ENCODE results near the gene WEE2.
"Not testable (repeated sequence)": the region's sequence is repeated elsewhere in the genome, so short reads cannot be mapped to it uniquely, and the experiment has no call there.

The WEE2 gene

DNA sequence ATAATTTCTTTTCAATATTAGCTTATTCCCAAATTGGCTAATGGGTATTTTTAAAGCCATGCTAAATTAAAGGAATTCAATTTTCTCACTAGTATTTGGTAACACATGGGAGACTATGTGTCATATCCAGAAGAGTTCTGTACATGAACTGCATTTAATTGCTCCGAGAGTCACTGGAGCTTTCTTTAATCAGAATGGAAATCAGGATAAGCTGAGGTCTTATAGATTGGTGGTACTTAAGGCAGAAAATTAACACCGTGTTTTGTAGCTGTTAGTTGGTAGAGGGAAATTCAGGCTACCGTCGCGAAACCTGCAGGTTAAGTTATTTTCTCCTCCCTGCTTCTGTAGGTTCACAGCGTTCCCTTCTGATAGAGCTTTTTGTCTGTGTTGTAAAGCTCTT lies at the start of gene WEE2:
TSS of gene WEE2 (plus strand) at position 3 of the 400 bp plus-strand sequence. CDS start 406 bp downstream, outside the sequence.
- DNase-seq: no peak

DNA sequence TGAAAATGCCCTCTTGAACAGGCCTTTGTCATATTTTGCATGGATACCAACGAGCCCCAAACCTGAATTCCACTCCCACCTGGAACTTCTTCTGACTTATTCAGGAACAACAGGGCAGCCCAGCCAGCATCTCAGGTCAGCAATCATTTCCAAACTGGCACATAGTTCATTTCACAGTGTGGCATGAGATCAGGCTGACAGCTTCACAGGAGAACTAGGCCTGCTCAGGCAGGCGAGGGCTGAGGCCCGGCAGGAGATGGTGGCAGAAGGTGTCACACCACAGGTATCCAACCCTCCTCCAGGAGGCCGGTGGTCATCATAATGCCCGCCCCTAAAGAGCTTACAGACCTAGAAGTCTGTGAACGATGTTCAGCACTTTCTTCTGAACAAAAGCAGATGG lies 48.7 kb upstream of the WEE2 start:
- no peak for DNase-seq

- no peak for DNase-seq
Measured at GRCh38 chr7:141660259-141660658, 47.9 kb upstream of the WEE2 start.

DNA sequence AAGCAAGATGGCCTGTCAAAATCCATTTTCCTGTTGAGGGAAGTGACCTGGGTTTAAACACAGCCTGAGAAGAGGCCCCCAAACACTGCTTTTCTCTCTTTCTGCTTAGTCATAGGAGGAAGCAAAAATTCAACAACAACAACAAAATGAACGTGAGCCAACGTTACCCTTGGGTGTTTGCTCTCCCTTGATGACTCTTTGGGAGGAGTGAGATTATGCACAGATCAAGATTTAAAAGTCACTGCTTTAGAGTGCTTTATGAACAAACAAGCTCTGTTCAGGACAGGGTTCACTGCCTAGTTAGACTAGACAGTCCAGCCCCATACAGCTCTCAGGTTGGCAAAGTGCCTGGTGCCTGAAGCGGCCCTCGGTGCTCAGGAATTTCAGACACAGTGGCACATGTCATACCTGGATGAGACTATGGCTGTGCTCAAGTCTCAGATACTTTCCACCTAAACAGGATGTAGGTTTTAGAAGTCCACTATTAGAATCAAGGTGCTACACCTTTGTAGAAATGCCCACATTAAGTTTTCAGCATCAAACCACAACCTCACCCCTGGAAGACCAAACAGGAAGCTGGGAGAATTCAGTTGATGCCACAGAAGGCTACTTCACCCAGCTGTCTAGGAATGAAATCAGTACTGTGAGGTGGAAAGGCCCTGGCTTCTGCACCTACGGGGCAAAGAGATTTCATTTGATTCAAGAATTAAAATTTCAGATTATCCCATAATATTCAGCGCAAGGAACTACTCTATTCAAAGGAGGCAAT lies 44.9 kb upstream of the WEE2 start:
- DNase-seq: no peak

GRCh38 chr7:141664450-141664849 lies 43.7 kb upstream of the WEE2 start:
- DNase-seq: no peak

GRCh38 chr7:141665208-141666035 lies 42.7 kb upstream of the WEE2 start:
- DNase-seq: no peak

GRCh38 chr7:141666071-141666470 lies 42.1 kb upstream of the WEE2 start:
- DNase-seq: no peak

GRCh38 chr7:141668853-141669252 lies 39.3 kb upstream of the WEE2 start:
- no peak for DNase-seq

- DNase-seq: no peak
Measured at GRCh38 chr7:141671705-141672496, 36.3 kb upstream of the WEE2 start.

GRCh38 chr7:141673346-141673745 lies 34.8 kb upstream of the WEE2 start:
- DNase-seq: no peak

- DNase-seq: no peak
Measured at GRCh38 chr7:141674171-141674671, 33.9 kb upstream of the WEE2 start.

GRCh38 chr7:141674702-141675101 lies 33.5 kb upstream of the WEE2 start:
- no peak for DNase-seq

DNA sequence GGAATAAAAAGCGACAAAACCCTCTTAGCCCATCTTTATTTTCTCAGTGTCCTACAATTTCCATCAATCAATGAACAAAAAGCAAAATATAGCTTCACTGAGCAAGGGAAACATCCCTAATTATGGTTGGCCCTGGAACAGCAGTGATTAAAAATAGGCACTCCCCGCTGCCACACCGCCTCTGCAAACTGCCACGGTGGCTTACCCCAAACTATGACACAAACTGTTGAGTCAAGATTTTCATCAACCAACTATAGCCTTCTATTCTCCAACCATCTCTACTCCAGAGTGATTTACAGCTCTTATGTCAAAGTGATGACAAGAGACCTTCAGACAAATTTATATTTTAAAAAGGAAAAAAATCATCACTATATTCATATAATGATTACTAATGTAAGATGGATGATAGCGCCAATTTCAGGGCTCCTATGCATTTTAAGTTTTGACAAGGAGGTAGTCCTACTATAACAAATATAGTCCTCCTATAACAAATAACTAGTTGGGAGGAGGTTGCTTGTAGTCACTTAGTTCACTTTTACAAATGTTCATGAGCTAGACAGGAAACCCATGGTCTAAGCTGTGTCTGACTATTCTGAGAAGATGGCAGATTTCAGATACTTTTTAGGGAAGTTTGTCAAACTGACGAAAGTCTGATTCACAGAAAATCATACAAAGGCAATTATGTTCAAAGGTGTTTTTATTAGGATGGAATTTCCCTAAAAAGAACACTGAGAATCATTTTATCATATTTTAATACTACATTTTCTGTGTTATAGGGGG lies 32.5 kb upstream of the WEE2 start:
- no peak for DNase-seq

DNA sequence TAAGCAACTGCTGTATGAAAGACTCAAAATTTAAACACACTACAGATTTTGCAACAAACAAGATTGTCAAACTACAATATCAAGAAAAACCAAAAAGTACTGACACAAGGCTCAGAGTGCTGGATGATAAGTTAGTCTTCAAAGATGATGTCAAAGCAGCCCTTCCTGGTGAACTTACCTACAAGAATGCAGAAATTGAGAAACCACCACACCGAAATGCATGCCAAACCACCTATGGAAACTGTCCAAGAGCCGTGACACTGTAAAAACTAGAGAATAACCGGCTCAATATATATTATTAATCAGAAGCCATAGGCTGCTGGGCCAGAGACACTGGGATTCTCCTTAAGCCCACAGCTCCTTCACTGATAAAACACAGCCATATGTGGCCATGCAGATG lies 31.5 kb upstream of the WEE2 start:
- DNase-seq: no peak

DNA sequence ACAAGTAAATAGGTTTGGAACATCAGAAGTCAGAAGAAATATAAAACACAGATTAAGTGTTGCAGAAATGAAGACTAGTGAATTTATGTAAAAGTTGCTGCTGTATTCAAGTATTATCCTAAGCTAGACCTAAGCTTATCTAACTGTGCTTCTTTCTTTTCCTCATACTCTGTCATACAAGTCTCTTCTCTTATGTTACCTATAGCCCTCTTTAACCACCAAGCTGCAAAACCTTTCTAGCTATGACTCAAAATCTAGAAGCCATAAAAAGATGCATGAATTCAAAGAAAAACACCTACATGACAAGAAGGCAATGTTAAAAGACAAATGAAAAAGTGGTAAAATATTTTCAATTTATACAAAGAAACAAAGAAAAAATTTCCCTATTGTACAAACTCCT lies 29.1 kb upstream of the WEE2 start:
- DNase-seq: no peak

DNA sequence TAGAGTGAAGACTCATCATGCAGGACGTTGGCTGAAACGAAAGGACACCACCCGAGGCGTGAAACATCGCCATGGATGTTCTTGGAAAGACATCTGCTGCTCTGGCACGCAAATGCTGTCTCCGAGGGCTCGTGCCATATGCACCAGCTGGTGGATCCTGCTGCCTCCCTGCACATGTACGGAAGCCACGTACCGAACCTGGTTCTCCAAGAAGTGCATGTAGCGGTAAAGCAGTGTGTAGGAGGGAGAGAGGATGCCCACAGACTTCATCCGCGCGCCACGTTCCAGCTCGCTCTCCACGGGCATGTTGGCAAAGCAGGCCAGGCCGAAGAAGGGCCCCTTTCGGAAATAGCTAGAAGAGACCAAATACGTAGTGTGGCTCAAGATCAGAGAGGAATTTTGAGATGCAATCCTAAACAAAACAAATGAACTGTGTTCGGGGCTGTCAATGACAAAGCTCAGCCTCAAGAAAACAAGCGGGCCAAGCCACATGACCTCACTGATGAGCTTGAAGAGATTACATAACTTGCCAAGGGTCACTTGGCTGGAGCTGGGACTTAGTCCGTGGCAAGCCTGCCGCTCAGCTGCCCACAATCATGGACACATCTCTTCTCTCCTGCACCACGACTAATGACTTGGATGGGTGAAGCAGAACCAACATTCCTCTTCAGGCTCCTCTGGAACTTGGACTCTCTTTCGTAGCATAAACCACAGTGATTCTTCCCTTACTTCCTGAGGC lies 22.7 kb upstream of the WEE2 start:
- DNase-seq: no peak

- DNase-seq: no peak
Measured at GRCh38 chr7:141686074-141686473, 22.1 kb upstream of the WEE2 start.

- no peak for DNase-seq
Measured at GRCh38 chr7:141686670-141687069, 21.5 kb upstream of the WEE2 start.

GRCh38 chr7:141688043-141688442 lies 20.1 kb upstream of the WEE2 start:
- DNase-seq: no peak

DNA sequence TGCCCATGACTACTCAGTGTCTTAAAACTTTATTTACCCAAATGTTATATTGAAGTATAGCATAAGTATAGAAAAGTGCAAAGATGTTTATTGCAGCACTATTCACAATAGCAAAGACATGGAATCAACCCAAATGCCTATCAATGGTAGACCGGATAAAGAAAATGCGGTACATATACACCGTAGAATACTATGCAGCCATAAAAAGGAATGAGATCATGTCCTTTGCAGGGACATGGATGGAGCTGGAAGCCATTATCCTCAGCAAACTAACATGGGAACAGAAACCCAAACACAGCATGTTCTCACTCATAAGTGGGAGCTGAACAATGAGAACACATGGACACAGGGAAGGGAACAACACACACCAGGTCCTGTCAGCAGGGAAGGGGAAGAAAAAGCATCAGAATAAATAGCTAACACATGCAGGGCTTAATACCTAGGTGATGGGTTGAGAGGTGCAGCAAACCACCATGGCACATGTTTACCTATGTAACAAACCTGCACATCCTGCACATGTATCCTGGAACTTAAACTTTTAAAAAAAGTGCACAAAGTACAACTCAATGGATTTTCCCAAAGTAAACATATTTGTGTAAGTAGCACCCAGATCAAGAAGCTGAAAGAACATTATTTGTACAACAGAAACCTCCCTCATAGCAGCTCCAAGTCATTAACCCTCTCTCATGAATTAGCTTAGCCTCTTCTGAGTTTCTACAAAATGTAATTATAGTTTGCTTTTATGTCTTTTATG lies 18.9 kb upstream of the WEE2 start:
- not testable (repeated sequence) for DNase-seq

DNA sequence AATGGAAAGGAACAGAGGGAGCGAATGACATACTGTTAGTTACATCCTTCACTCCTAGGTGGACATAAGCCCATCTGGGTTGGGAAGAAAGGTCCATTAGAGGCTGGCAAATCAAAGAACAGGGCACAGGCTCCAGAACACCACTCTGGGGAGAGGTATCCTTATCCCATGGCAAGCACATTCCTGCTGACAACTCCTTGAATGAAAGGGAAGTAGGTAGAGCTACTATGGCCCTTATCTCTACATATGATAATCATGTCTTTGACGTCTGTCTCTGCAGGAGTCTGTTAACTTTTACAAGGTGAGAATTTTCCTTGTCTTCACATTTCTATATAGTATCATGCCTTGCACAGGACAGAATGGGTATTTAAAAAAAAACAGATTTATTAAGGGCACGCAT lies 16.6 kb upstream of the WEE2 start:
- no peak for DNase-seq
